Mammary epithelial cell (primary cell): ENCODE measurements around the gene SYTL1.

Experiments used
- CTCF ChIP-seq, 2 donors: IDR thresholded peaks in 1 of 2; conservative IDR thresholded peaks in 1 of 2; 2 replicates each; pipeline ENCODE4 v1.5.1; 2011 to 2012; ENCODE audit warnings: inconsistent platforms in 2 of 2, low read length in 2 of 2, mild to moderate bottlenecking in 2 of 2, control low read depth in 1 of 2, low read depth in 1 of 2; ENCODE audit not compliant: insufficient read depth in 1 of 2; ENCODE audit errors: extremely low read depth in 1 of 2
- EZH2 ChIP-seq: IDR thresholded peaks from 2 replicates; pipeline ENCODE4 v1.6.1; 2012; ENCODE audit warnings: low read length, inconsistent platforms, borderline replicate concordance

- TF ChIP-seq CTCF (conservative IDR thresholded peaks at IDR 0.05 in 1 of 2, IDR thresholded peaks at IDR 0.05 in 1 of 2; ENCODE audit: extremely low read depth in 1 of 2, insufficient read depth in 1 of 2, low read depth in 1 of 2, low read length in 2 of 2) (no peak), EZH2 (no peak)
These were observed 23.2 kb upstream of the SYTL1 start for GRCh38 chr1:27318596-27318995.
